Pancreas (tissue), 10 donors: ENCODE measurements around the gene DKK2. TPM values are rescaled to one million over a fixed set of nuclear protein-coding genes. Genes with fewer than 3 reads are reported as not detected.

Experiments
- ATAC-seq, 4 donors: fragments of 200-7000 bp; cut with Tn5 transposase; one replicate each; pipeline versions ENCODE4 v1.8.0 to v1.9.1; 2020; ENCODE audit warnings: mild to moderate bottlenecking in 4 of 4, moderate library complexity in 4 of 4
- DNase-seq, 6 donors: peaks; one replicate each; pipeline ENCODE4 v3.0.0-alpha.2; 2020
- FAIRE-seq: peaks from 2 replicates; lab custom pipeline; 2012; peaks lifted over from hg19 to GRCh38; lab: Jason Lieb, UNC
- H3K27ac ChIP-seq, 4 donors: fragments of 200-600 bp; sonication (generic); 1 replicate in 3 of 4; 2 replicates in 1 of 4; pipeline versions ENCODE4 v1.5.0 to v1.8.0; 2020
- H3K27me3 ChIP-seq, 4 donors: fragments of 200-600 bp; one replicate each; pipeline ENCODE4 v1.8.0; 2021
- H3K36me3 ChIP-seq, 3 donors: fragments of 200-600 bp; sonication (generic) in 1 of 3; one replicate each; pipeline versions ENCODE4 v1.5.0 to v1.8.0; 2020 to 2021
- H3K4me1 ChIP-seq, 3 donors: fragments of 200-600 bp; one replicate each; pipeline ENCODE4 v1.8.0; 2021
- H3K4me3 ChIP-seq, 4 donors: fragments of 200-600 bp; sonication (generic) in 2 of 4; one replicate each; pipeline versions ENCODE4 v1.5.0 to v1.8.0; 2020 to 2021
- H3K9me3 ChIP-seq, 4 donors: fragments of 200-600 bp; one replicate each; pipeline ENCODE4 v1.8.0; 2021
- CTCF ChIP-seq, 4 donors: fragments of 200-600 bp; sonication (generic) in 3 of 4; IDR thresholded peaks; one replicate each; pipeline versions ENCODE4 v1.5.0 to v1.8.0; 2021; ENCODE audit warnings: antibody characterized with exemption in 4 of 4
- WGBS, 2 donors: extraction: QIAGEN DNeasy Blood & Tissue Kit; methylation state at CpG; one replicate each; pipeline ENCODE4 v1.1.7; 2013; 5-methylcytosine and 5-hydroxymethylcytosine counted together
- intact Hi-C, 3 donors: fragments of 100-400 bp; cut with DNase I; formaldehyde crosslinking; loops; one replicate each; pipeline versions ENCODE4 v1.11.1 to v1.14.2; 2022
- polyA plus RNA-seq, 2 donors: library from polyadenylated mRNA; stranded (reverse); fragments of 200-250 nt; gene quantifications; one replicate each; pipeline ENCODE4 v1.2.3, GENCODE V29; 2013
- total RNA-seq, 6 donors: library from RNA; stranded (reverse); fragmentation: NEBNext Ultra II Directional in 4 of 6; extraction: Animal tissue kit (Norgen Biotek cat#: 25700) in 4 of 6; gene quantifications; one replicate each; pipeline versions ENCODE4 v1.2.1 to v1.2.4, GENCODE V29; 2021 to 2023
- donor health status: healthy with polysubstance abuse.
- donor health status: DM: no; HTN: no; CAD: no; lungs with moderate emphysema.
- donor health status: DM: no; HTN: no; CAD: no.
- donor health status: control.
- donor health status: control.
- donor health status: Bipolar disorder and iron deficiency.
- donor health status: DM: yes; HTN: yes; CAD: no.
- donor health status: DM: no; HTN: no; CAD: no.
- donor health status: DM: no; HTN: no; CAD: no.
- donor health status: DM: yes; HTN: yes; CAD: no.

DKK2 gene
- total and polyA plus RNA-seq, 8 donors = 0.08 to 1.3 (median 0.13) TPM; not detected in 2

- WGBS, 2 donors = 52 to 66% methylated on average over 3 of the region's 3 CpGs
- Histone ChIP-seq H3K4me3 (no peak overlapping the region), H3K9me3 (no peaks in the 10 kb centered on the region), H3K4me1 (no peaks in the 10 kb centered on the region), H3K36me3 (no peaks in the 10 kb centered on the region), H3K27ac (no peak overlapping the region), H3K27me3 (no peaks in the 10 kb centered on the region)
- intact Hi-C loops = no loop called here
- FAIRE-seq (no peak), ATAC-seq (no peak), DNase-seq (no peak)
- no peak for TF ChIP-seq CTCF (IDR thresholded peaks at IDR 0.05)
Measured at GRCh38 chr4:107018344-107018735, 17.8 kb downstream of the DKK2 start.

GRCh38 chr4:107017443-107018343, 18.4 kb downstream of the DKK2 start:
- Histone ChIP-seq H3K9me3 (no peaks in the 10 kb centered on the region), H3K27me3 (no peaks in the 10 kb centered on the region), H3K27ac (no peak overlapping the region), H3K4me1 (no peaks in the 10 kb centered on the region), H3K4me3 (no peak overlapping the region), H3K36me3 (no peaks in the 10 kb centered on the region)
- TF ChIP-seq CTCF (IDR thresholded peaks at IDR 0.05) = no peak
- ATAC-seq = no peak
- DNase-seq = no peak
- intact Hi-C loops = no loop called here
- FAIRE-seq = no peak
- 50 to 57% methylated on average over 7 of the region's 7 CpGs for WGBS, 2 donors

GRCh38 chr4:107011312-107011711, 24.8 kb downstream of the DKK2 start:
- no peak overlapping the region for H3K27ac ChIP-seq
- WGBS, 2 donors = 46 to 62% methylated on average over 3 of the region's 3 CpGs
- H3K4me3 ChIP-seq = no peak overlapping the region

GRCh38 chr4:107009196-107009968, 26.7 kb downstream of the DKK2 start:
- DNase-seq = no peak
- no peaks in the 10 kb centered on the region for H3K36me3 ChIP-seq
- no peaks in the 10 kb centered on the region for H3K27me3 ChIP-seq
- no peaks in the 10 kb centered on the region for H3K4me1 ChIP-seq
- intact Hi-C loops = no loop called here
- H3K4me3 ChIP-seq = no peak overlapping the region
- FAIRE-seq = no peak
- H3K27ac ChIP-seq = no peak overlapping the region
- H3K9me3 ChIP-seq = no peaks in the 10 kb centered on the region
- 56 to 64% methylated on average over 3 of the region's 3 CpGs for WGBS, 2 donors
- no peak for ATAC-seq
- TF ChIP-seq CTCF (IDR thresholded peaks at IDR 0.05) = no peak

More at GRCh38 chr4:107011312-107011711, 24.8 kb downstream of the DKK2 start:
- Histone ChIP-seq H3K27me3 (no peaks in the 10 kb centered on the region), H3K4me1 (no peaks in the 10 kb centered on the region), H3K9me3 (no peaks in the 10 kb centered on the region), H3K36me3 (no peaks in the 10 kb centered on the region)
- no peak for TF ChIP-seq CTCF (IDR thresholded peaks at IDR 0.05)
- DNase-seq = no peak
- no peak for FAIRE-seq
- no peak for ATAC-seq
- intact Hi-C loops = no loop called here
